Measurements from ENCODE around the gene TMEM255B. TPM values are rescaled to one million over a fixed set of nuclear protein-coding genes. Genes with fewer than 3 reads are reported as not detected.

Gene TMEM255B
- total and polyA plus RNA-seq, 7 experiments from 2014 or later: 0.08 to 3.3 (median 1.3) TPM; not detected in 1

DNA sequence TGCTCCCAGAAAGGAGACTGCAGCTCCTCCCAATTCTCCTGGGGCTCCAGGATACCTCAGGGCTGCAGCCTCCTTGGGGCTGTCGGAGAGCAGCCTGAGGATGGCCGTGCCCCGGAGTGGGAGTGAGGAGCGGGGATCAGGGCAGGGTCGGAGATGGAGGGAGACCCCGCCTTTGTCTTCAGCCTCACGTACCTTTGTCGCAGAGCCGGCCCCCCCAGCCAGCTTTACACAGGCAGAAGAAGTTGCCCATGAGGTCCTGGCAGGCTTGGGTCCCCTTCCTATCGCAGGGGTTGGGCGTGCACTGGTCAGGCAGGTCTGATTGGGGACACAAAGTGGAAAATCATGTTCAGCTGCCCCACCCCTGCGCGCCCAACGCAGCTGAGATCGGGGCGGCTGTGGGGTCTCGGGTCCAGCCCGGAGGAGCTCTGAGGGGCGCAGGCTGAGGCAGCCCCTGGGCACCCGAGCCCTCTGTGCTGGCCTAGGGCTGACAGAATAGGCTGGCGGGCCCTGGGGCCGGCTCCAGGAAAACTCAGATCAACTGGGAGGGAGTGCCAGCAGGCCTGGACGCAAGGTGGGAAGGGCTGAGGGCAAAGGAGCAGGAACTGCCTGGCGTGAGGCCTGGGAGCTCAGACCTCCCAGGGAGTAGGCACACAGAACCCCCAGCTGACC, 80.6 kb downstream of the TMEM255B start:
- no peaks in the 10 kb centered on the region for H3K9me3 ChIP-seq (ENCODE audit: control insufficient read depth in 2 of 3, low read length in 3 of 3)
- H3K27ac ChIP-seq (ENCODE audit: low read depth, low read length): no peak overlapping the region
- H3K4me1 ChIP-seq (ENCODE audit: control insufficient read depth in 2 of 2, insufficient read depth in 2 of 2, low read length in 2 of 2): peaks cover 5 to 25% of the 10 kb centered on the region in 2 donors
- H3K27ac Mint-ChIP-seq: no peak overlapping the region
- ChIA-PET CTCF (no interaction called here), POLR2A (no interaction called here)
- H3K4me3 ChIP-seq (ENCODE audit: low read length): no peak overlapping the region
- H3K36me3 ChIP-seq (ENCODE audit: control insufficient read depth in 2 of 3, insufficient read depth in 3 of 3, low read length in 3 of 3): no peaks in the 10 kb centered on the region
- peaks cover 13 to 32% (median 21%) of the 10 kb centered on the region in 7 donors for H3K4me1 Mint-ChIP-seq
- H3K4me3 Mint-ChIP-seq: no peak overlapping the region
- intact Hi-C loops (cut with micrococcal nuclease): no loop called here
- no peaks in the 10 kb centered on the region for H3K27me3 ChIP-seq (ENCODE audit: control insufficient read depth in 2 of 2, insufficient read depth in 2 of 2, low read length in 2 of 2)
- H3K36me3 Mint-ChIP-seq: peaks cover 0 to 9% (median 0%) of the 10 kb centered on the region in 5 donors
- no peak for DNase-seq
- peaks cover 0 to 7% (median 3%) of the 10 kb centered on the region in 5 donors for H3K27me3 Mint-ChIP-seq
- ATAC-seq: no peak
- H3K9me3 Mint-ChIP-seq: peaks cover 0 to 6% (median 0%) of the 10 kb centered on the region in 11 donors

DNA sequence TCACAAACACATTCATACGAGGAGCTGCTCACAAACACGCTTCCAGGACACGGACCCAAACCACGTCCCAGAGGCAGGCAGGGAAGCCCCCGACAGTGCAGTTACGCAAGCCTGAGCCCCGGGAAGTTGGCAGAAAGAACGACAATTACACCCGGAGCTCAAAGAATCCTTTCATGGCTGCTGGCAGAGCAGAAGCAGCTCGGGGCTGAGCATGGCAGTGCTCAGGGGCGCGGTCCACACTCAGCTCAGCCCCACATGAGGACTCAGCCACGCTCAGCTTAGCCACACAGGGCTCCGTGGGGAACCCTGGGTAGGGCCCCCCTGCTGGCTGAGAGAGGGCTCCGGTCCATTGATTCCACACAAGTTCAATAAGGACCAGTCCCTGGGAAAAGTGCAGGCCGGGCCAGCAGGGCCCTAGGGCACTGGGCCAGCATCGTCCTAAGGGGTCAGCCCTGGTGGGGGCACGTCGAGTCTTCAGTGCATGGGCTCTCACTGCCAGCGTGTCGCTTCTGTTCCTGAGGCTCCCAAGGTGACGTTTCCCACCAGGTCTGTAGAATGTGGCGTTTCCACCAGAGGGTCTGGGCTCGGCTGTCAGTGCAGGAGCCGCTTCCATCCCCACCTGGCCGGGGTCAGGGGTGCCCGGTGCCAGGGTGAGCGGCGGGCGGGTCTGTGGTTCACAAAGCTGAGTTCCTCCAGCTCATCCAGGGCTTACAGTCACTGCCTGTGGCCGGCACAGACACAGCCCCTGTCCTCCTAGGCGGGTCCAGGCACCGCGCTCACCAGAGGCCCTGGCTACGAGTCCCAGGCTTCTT, 81.7 kb downstream of the TMEM255B start:
- H3K27ac Mint-ChIP-seq: peak overlapping the region in 5 of 9 donors; percentile 6 to 70 (median 46)

DNA sequence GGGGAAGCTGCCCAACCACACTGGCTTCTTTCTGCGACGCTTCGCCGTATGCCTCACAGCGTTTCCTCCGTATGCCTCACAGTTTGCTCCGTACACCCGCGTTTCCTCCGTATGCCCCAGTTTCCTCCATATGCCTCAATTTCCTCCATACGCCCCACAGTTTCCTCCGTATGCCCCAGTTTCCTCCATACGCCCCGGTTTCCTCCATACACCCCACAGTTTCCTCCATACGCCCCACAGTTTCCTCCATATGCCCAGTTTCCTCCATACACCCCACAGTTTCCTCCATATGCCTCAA, 82.3 kb downstream of the TMEM255B start:
- no peaks in the 10 kb centered on the region for H3K36me3 ChIP-seq (ENCODE audit: control insufficient read depth in 2 of 3, insufficient read depth in 3 of 3, low read length in 3 of 3)
- H3K4me1 ChIP-seq (ENCODE audit: control insufficient read depth in 2 of 2, insufficient read depth in 2 of 2, low read length in 2 of 2): peaks cover 21 to 41% of the 10 kb centered on the region in 2 donors
- DNase-seq (no peak), ATAC-seq (no peak)
- peaks cover 0 to 8% (median 3%) of the 10 kb centered on the region in 5 donors for H3K27me3 Mint-ChIP-seq
- peaks cover 0 to 6% (median 0%) of the 10 kb centered on the region in 11 donors for H3K9me3 Mint-ChIP-seq
- H3K4me1 Mint-ChIP-seq: peaks cover 18 to 48% (median 35%) of the 10 kb centered on the region in 7 donors
- peaks cover 0 to 9% (median 0%) of the 10 kb centered on the region in 5 donors for H3K36me3 Mint-ChIP-seq
- POLR2A ChIA-PET: no interaction called here
- no peak overlapping the region for H3K4me3 ChIP-seq (ENCODE audit: low read length)
- no peaks in the 10 kb centered on the region for H3K27me3 ChIP-seq (ENCODE audit: control insufficient read depth in 2 of 2, insufficient read depth in 2 of 2, low read length in 2 of 2)
- intact Hi-C loops (cut with micrococcal nuclease): no loop called here
- H3K27ac ChIP-seq (ENCODE audit: low read depth, low read length): no peak overlapping the region
- CTCF ChIA-PET: no interaction called here
- no peaks in the 10 kb centered on the region for H3K9me3 ChIP-seq (ENCODE audit: control insufficient read depth in 2 of 3, low read length in 3 of 3)
- peak overlapping the region in 8 of 9 donors; percentile 1 to 70 (median 50) for H3K27ac Mint-ChIP-seq
- H3K4me3 Mint-ChIP-seq: peak overlapping the region in 9 of 10 donors; percentile 4 to 67 (median 22)

More for the DNA sequence above, 81.7 kb downstream of the TMEM255B start:
- H3K4me1 ChIP-seq (ENCODE audit: control insufficient read depth in 2 of 2, insufficient read depth in 2 of 2, low read length in 2 of 2): peaks cover 16 to 35% of the 10 kb centered on the region in 2 donors
- intact Hi-C loops (cut with micrococcal nuclease): no loop called here
- Mint-ChIP-seq H3K4me1 (peaks cover 16 to 43% (median 31%) of the 10 kb centered on the region in 7 donors), H3K4me3 (peak overlapping the region in 6 of 10 donors; percentile 21 to 67 (median 44)), H3K9me3 (peaks cover 0 to 6% (median 0%) of the 10 kb centered on the region in 11 donors), H3K36me3 (peaks cover 0 to 9% (median 0%) of the 10 kb centered on the region in 5 donors), H3K27me3 (peaks cover 0 to 8% (median 3%) of the 10 kb centered on the region in 5 donors)
- DNase-seq (no peak), ATAC-seq (no peak)
- CTCF ChIA-PET: no interaction called here
- H3K27ac ChIP-seq (ENCODE audit: low read depth, low read length): no peak overlapping the region
- H3K27me3 ChIP-seq (ENCODE audit: control insufficient read depth in 2 of 2, insufficient read depth in 2 of 2, low read length in 2 of 2): no peaks in the 10 kb centered on the region
- H3K9me3 ChIP-seq (ENCODE audit: control insufficient read depth in 2 of 3, low read length in 3 of 3): no peaks in the 10 kb centered on the region
- H3K4me3 ChIP-seq (ENCODE audit: low read length): no peak overlapping the region
- POLR2A ChIA-PET: no interaction called here
- no peaks in the 10 kb centered on the region for H3K36me3 ChIP-seq (ENCODE audit: control insufficient read depth in 2 of 3, insufficient read depth in 3 of 3, low read length in 3 of 3)

GRCh38 chr13:113842336-113843062, 83.5 kb downstream of the TMEM255B start:
- H3K27me3 ChIP-seq (ENCODE audit: control insufficient read depth in 2 of 2, insufficient read depth in 2 of 2, low read length in 2 of 2): no peaks in the 10 kb centered on the region
- Mint-ChIP-seq H3K4me3 (peak overlapping the region in 4 of 10 donors; percentile 4 to 67 (median 32)), H3K4me1 (peaks cover 18 to 60% (median 38%) of the 10 kb centered on the region in 7 donors), H3K9me3 (peaks cover 0 to 6% (median 0%) of the 10 kb centered on the region in 11 donors), H3K36me3 (peaks cover 0 to 9% (median 0%) of the 10 kb centered on the region in 5 donors), H3K27me3 (peaks cover 0 to 8% (median 3%) of the 10 kb centered on the region in 5 donors), H3K27ac (no peak overlapping the region)
- DNase-seq (no peak), ATAC-seq (no peak)
- H3K36me3 ChIP-seq (ENCODE audit: control insufficient read depth in 2 of 3, insufficient read depth in 3 of 3, low read length in 3 of 3): no peaks in the 10 kb centered on the region
- H3K4me3 ChIP-seq (ENCODE audit: low read length): no peak overlapping the region
- H3K27ac ChIP-seq (ENCODE audit: low read depth, low read length): no peak overlapping the region
- CTCF ChIA-PET: no interaction called here
- intact Hi-C loops (cut with micrococcal nuclease): no loop called here
- POLR2A ChIA-PET: interaction anchor here (0.8 to 1.0 kb wide), 2 partner anchors 127 to 153 kb away, joined by 5 to 7 read pairs; no protein-coding TSS in a partner anchor
- no peaks in the 10 kb centered on the region for H3K9me3 ChIP-seq (ENCODE audit: control insufficient read depth in 2 of 3, low read length in 3 of 3)
- peaks cover 33 to 50% of the 10 kb centered on the region in 2 donors for H3K4me1 ChIP-seq (ENCODE audit: control insufficient read depth in 2 of 2, insufficient read depth in 2 of 2, low read length in 2 of 2)

- no peaks in the 10 kb centered on the region for H3K9me3 ChIP-seq (ENCODE audit: control insufficient read depth in 2 of 3, low read length in 3 of 3)
- H3K27ac ChIP-seq (ENCODE audit: low read depth, low read length): no peak overlapping the region
- no peak overlapping the region for H3K4me3 ChIP-seq (ENCODE audit: low read length)
- intact Hi-C loops (cut with micrococcal nuclease): no loop called here
- peaks cover 18 to 61% (median 38%) of the 10 kb centered on the region in 7 donors for H3K4me1 Mint-ChIP-seq
- ATAC-seq (no peak), DNase-seq (no peak)
- no peak overlapping the region for H3K4me3 Mint-ChIP-seq
- ChIA-PET POLR2A (no interaction called here), CTCF (no interaction called here)
- peaks cover 0 to 8% (median 3%) of the 10 kb centered on the region in 5 donors for H3K27me3 Mint-ChIP-seq
- H3K36me3 Mint-ChIP-seq: peaks cover 0 to 9% (median 0%) of the 10 kb centered on the region in 5 donors
- H3K9me3 Mint-ChIP-seq: peaks cover 0 to 6% (median 0%) of the 10 kb centered on the region in 11 donors
- no peaks in the 10 kb centered on the region for H3K27me3 ChIP-seq (ENCODE audit: control insufficient read depth in 2 of 2, insufficient read depth in 2 of 2, low read length in 2 of 2)
- H3K36me3 ChIP-seq (ENCODE audit: control insufficient read depth in 2 of 3, insufficient read depth in 3 of 3, low read length in 3 of 3): no peaks in the 10 kb centered on the region
- peaks cover 33 to 50% of the 10 kb centered on the region in 2 donors for H3K4me1 ChIP-seq (ENCODE audit: control insufficient read depth in 2 of 2, insufficient read depth in 2 of 2, low read length in 2 of 2)
- no peak overlapping the region for H3K27ac Mint-ChIP-seq
Observed at GRCh38 chr13:113843063-113843654, 84.1 kb downstream of the TMEM255B start.

DNA sequence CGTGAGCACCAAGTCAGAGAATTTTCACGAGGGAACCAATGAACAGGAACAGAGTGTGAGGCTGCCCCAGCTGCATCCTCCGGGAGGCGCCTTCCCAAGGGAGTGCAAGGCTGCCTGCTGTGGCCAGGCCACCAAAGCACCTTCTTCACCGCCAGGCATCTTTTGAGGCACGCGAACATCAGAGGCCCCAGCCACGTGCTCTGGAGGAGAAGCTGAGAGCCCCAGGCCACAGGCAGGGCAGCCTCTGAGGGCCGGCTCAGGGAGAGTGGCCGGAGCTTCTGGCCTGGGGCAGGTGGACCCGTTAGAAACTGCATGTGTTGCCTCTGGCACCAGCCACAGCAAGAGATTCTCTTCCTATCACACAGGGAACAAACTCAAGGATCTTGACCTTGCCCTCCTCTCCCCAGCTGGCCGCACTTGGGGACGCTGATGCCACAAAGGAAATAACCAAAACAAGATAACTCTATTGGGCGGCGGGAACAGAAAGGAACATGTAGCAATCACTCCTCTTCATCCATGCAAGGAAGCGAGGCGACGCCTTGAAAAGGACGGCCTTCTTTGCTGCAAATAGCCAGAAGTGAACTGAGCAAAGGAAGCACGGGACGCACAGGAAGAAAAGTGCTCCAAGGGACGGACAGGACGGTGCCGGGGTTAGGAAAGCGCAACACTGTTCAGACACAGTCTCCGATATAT, 85.0 kb downstream of the TMEM255B start:
- H3K27me3 Mint-ChIP-seq: peaks cover 0 to 8% (median 3%) of the 10 kb centered on the region in 5 donors
- Histone ChIP-seq H3K4me3 (ENCODE audit: low read length) (no peak overlapping the region), H3K9me3 (ENCODE audit: control insufficient read depth in 2 of 3, low read length in 3 of 3) (no peaks in the 10 kb centered on the region), H3K27ac (ENCODE audit: low read depth, low read length) (no peak overlapping the region), H3K27me3 (ENCODE audit: control insufficient read depth in 2 of 2, insufficient read depth in 2 of 2, low read length in 2 of 2) (no peaks in the 10 kb centered on the region), H3K36me3 (ENCODE audit: control insufficient read depth in 2 of 3, insufficient read depth in 3 of 3, low read length in 3 of 3) (no peaks in the 10 kb centered on the region), H3K4me1 (ENCODE audit: control insufficient read depth in 2 of 2, insufficient read depth in 2 of 2, low read length in 2 of 2) (peaks cover 33 to 50% of the 10 kb centered on the region in 2 donors)
- no peak overlapping the region for H3K27ac Mint-ChIP-seq
- DNase-seq: no peak
- H3K36me3 Mint-ChIP-seq: peaks cover 0 to 9% (median 0%) of the 10 kb centered on the region in 5 donors
- ChIA-PET POLR2A (no interaction called here), CTCF (no interaction called here)
- H3K4me1 Mint-ChIP-seq: peaks cover 18 to 61% (median 38%) of the 10 kb centered on the region in 7 donors
- intact Hi-C loops (cut with micrococcal nuclease): no loop called here
- peaks cover 0 to 6% (median 0%) of the 10 kb centered on the region in 11 donors for H3K9me3 Mint-ChIP-seq
- ATAC-seq: no peak
- H3K4me3 Mint-ChIP-seq: peak overlapping the region in 3 of 10 donors; percentile 15 to 69 (median 55)
